GM12878 (cell line): ENCODE data around the gene FOXN4. TPM values are rescaled to one million over a fixed set of nuclear protein-coding genes. Genes with fewer than 3 reads are reported as not detected.

ENCODE experiments used
- ATAC-seq: fragments of 200-7000 bp; cut with Tn5 transposase; 3 replicates; pipeline ENCODE4 v1.9.1; 2020; ENCODE audit warnings: mild to moderate bottlenecking, moderate library complexity
- BruUV-seq: library from RNA; stranded (reverse); fragments of 400-500 nt; replicated peaks from 2 replicates; lab custom pipeline; 2021; lab: Mats Ljungman, UMichigan
- CTCF ChIA-PET: fragments of 300-600 bp; sonication (Branson Sonifier 250); formaldehyde crosslinking; extraction: SDS; loops from one replicate; lab custom pipeline; 2021; ENCODE audit warnings: inconsistent platforms; lab: Yijun Ruan, JAX
- POLR2A ChIA-PET: fragments of 350-600 bp; formaldehyde crosslinking; extraction: SDS; loops from one replicate; lab custom pipeline; 2021; ENCODE audit warnings: inconsistent platforms; lab: Charles Lee
- RAD21 ChIA-PET: fragments of 300-600 bp; sonication (Branson Sonifier 250); formaldehyde crosslinking; loops from one replicate; lab custom pipeline; 2023; ENCODE audit warnings: antibody characterized with exemption; ENCODE audit not compliant: unreplicated experiment; lab: Charles Lee
- SMC1A ChIA-PET: fragments of 300-600 bp; sonication (Branson Sonifier 250); formaldehyde crosslinking; loops from one replicate; lab custom pipeline; 2023; ENCODE audit not compliant: unreplicated experiment, uncharacterized antibody; lab: Charles Lee
- DNase-seq: peaks from one replicate; pipeline ENCODE4 v3.0.0-alpha.2; 2011; ENCODE audit warnings: low read depth, low spot score
- FAIRE-seq: peaks from 3 replicates; lab custom pipeline; 2011; peaks lifted over from hg19 to GRCh38; lab: Jason Lieb, UNC
- H2AFZ ChIP-seq: 2 replicates; pipeline ENCODE4 v1.6.0; 2011; ENCODE audit warnings: low read depth, low read length, control low read depth; ENCODE audit not compliant: control insufficient read depth
- H3K27ac ChIP-seq: 2 replicates; pipeline ENCODE4 v1.5.1; 2011; ENCODE audit warnings: control low read depth; ENCODE audit not compliant: control insufficient read depth, insufficient read depth
- H3K27me3 ChIP-seq, 2 experiments: replicated peaks in 1 of 2; 2 replicates each; pipeline versions ENCODE4 v1.6.0 to v1.6.1; 2011; ENCODE audit warnings: low read length in 1 of 2; ENCODE audit not compliant: control insufficient read depth in 2 of 2, insufficient read depth in 2 of 2
- H3K36me3 ChIP-seq, 2 experiments: 2 replicates each; pipeline ENCODE4 v1.5.1; 2011; ENCODE audit warnings: low read length in 1 of 2; ENCODE audit not compliant: control insufficient read depth in 2 of 2, insufficient read depth in 2 of 2
- H3K4me1 ChIP-seq: 2 replicates; pipeline ENCODE4 v1.6.1; 2011; ENCODE audit warnings: mild to moderate bottlenecking, low read length, moderate library complexity, mixed read lengths; ENCODE audit not compliant: control insufficient read depth, insufficient read depth
- H3K4me2 ChIP-seq: 2 replicates; pipeline ENCODE4 v1.6.0; 2011; ENCODE audit warnings: control low read depth; ENCODE audit not compliant: control insufficient read depth, insufficient read depth
- H3K4me3 ChIP-seq: fragments of 200-600 bp; sonication (generic); 2 replicates; pipeline ENCODE4 v1.5.1; 2016
- H3K79me2 ChIP-seq: 2 replicates; pipeline ENCODE4 v1.6.0; 2011; ENCODE audit warnings: low read length; ENCODE audit not compliant: control insufficient read depth, insufficient read depth
- H3K9ac ChIP-seq: 2 replicates; pipeline ENCODE4 v1.8.0; 2011; ENCODE audit warnings: low read length, control low read depth, mixed read lengths; ENCODE audit not compliant: control insufficient read depth, insufficient read depth
- H3K9me3 ChIP-seq: replicated peaks from 3 replicates; pipeline ENCODE4 v1.5.1; 2011; ENCODE audit warnings: mild to moderate bottlenecking, low read length; ENCODE audit not compliant: control insufficient read depth, insufficient read depth
- H4K20me1 ChIP-seq: 2 replicates; pipeline ENCODE4 v1.6.0; 2011; ENCODE audit not compliant: control insufficient read depth, insufficient read depth
- ASH2L ChIP-seq: fragments of 300-600, 200-600 bp; sonication (generic); IDR thresholded peaks from 2 replicates; pipeline ENCODE4 v1.6.1; 2017; ENCODE audit warnings: low read depth, mild to moderate bottlenecking, borderline replicate concordance
- BMI1 ChIP-seq: fragments of 450-650 bp; IDR thresholded peaks from 2 replicates; pipeline ENCODE4 v1.6.1; 2016; ENCODE audit warnings: mild to moderate bottlenecking, moderate library complexity, borderline replicate concordance
- POU2F2 ChIP-seq: IDR thresholded peaks from 3 replicates; pipeline ENCODE4 v1.6.1; 2011; ENCODE audit warnings: low read depth, mild to moderate bottlenecking, low read length, borderline replicate concordance
- RAD21 ChIP-seq: IDR thresholded peaks from 2 replicates; pipeline ENCODE4 v1.6.1; 2011; ENCODE audit warnings: mild to moderate bottlenecking, low read depth, low read length, moderate library complexity; ENCODE audit not compliant: insufficient read depth
- SMC3 ChIP-seq: IDR thresholded peaks from 2 replicates; pipeline ENCODE4 v1.6.1; 2011; ENCODE audit warnings: low read length, improper control_type of control experiment, borderline replicate concordance
- SRF ChIP-seq, 2 experiments: IDR thresholded peaks; 2 replicates each; pipeline ENCODE4 v1.6.1; 2011; ENCODE audit warnings: low read depth in 2 of 2, low read length in 2 of 2, mild to moderate bottlenecking in 1 of 2, moderate library complexity in 1 of 2
- TARDBP ChIP-seq: IDR thresholded peaks from 2 replicates; pipeline ENCODE4 v1.6.1; 2016; ENCODE audit warnings: borderline replicate concordance
- WRNIP1 ChIP-seq: IDR thresholded peaks from 2 replicates; pipeline ENCODE4 v1.6.1; 2011; ENCODE audit warnings: low read depth, low read length, improper control_type of control experiment, borderline replicate concordance
- YY1 ChIP-seq: IDR thresholded peaks from 2 replicates; pipeline ENCODE4 v1.6.1; 2011; ENCODE audit warnings: low read depth, mild to moderate bottlenecking, low read length
- ZBTB11 ChIP-seq: fragments of 450-650 bp; formaldehyde crosslinking; IDR thresholded peaks from 2 replicates; pipeline ENCODE4 v1.5.0; 2022; ENCODE audit warnings: mild to moderate bottlenecking, missing genetic modification characterization
- WGBS: methylation state at CpG from one replicate; pipeline ENCODE4 v1.1.6; 2016; ENCODE audit warnings: low lambda C conversion rate; ENCODE audit not compliant: insufficient replicate concordance, insufficient coverage; ENCODE audit errors: missing lambda C conversion rate; 5-methylcytosine and 5-hydroxymethylcytosine counted together
- in situ Hi-C: fragments of 300-500 bp; cut with MboI; formaldehyde crosslinking; loops from 9 replicates; pipeline ENCODE4 v1.14.3; 2018; ENCODE audit warnings: mixed read lengths
- intact Hi-C: fragments of 100-400 bp; cut with micrococcal nuclease; formaldehyde crosslinking; loops from one replicate; pipeline ENCODE4 v1.14.2; 2022; ENCODE audit not compliant: unreplicated experiment
- polyA plus RNA-seq, 11 experiments: library from polyadenylated mRNA; depleted of rRNA in 4 of 11; unstranded in 6 of 11; stranded (reverse) in 5 of 11; fragments of >200 nt; fragmentation: Nextera tagmentation in 4 of 11; fragmentation: Illumina TruSeq in 1 of 11; extraction: Ambion mirVana in 4 of 11; extraction: Trizol in 1 of 11; gene quantifications; 1 replicate in 1 of 11; 2 replicates in 10 of 11; pipeline versions ENCODE4 v1.2.1 to v1.2.3, GENCODE V29; 2011 to 2016; ENCODE audit warnings: inconsistent platforms in 2 of 11, missing spikeins in 2 of 11, low read depth in 1 of 11
- total RNA-seq, 4 experiments: library from RNA; depleted of rRNA in 3 of 4; stranded (reverse); fragments of >200 nt in 3 of 4; fragmentation: Illumina TruSeq in 1 of 4; extraction: Trizol in 1 of 4; gene quantifications; 2 replicates each; pipeline versions ENCODE4 v1.2.1 to v1.2.3, GENCODE V29; 2013 to 2021
- TF ChIP-seq, protein P1 (sequence below): IDR thresholded peaks from 2 replicates; pipeline ENCODE4 v1.6.1; 2011; ENCODE audit warnings: mild to moderate bottlenecking, low read depth, low read length, moderate library complexity; ENCODE audit not compliant: insufficient replicate concordance
- TF ChIP-seq, protein P2 (sequence below), 3 experiments: IDR thresholded peaks in 2 of 3; conservative IDR thresholded peaks in 1 of 3; 2 replicates each; pipeline ENCODE4 v1.5.1; 2011; ENCODE audit warnings: low read depth in 3 of 3, low read length in 3 of 3, mild to moderate bottlenecking in 3 of 3, control low read depth in 2 of 3, moderate library complexity in 2 of 3, inconsistent platforms in 1 of 3, mixed read lengths in 1 of 3; ENCODE audit not compliant: control insufficient read depth in 2 of 3, insufficient read depth in 1 of 3; ENCODE audit errors: extremely low read depth in 1 of 3

Gene FOXN4
- total and polyA plus RNA-seq, 10 of the 15 experiments (the other 5 are each of a cell fraction or from before 2014, with no cell fraction given), result not detected

DNA sequence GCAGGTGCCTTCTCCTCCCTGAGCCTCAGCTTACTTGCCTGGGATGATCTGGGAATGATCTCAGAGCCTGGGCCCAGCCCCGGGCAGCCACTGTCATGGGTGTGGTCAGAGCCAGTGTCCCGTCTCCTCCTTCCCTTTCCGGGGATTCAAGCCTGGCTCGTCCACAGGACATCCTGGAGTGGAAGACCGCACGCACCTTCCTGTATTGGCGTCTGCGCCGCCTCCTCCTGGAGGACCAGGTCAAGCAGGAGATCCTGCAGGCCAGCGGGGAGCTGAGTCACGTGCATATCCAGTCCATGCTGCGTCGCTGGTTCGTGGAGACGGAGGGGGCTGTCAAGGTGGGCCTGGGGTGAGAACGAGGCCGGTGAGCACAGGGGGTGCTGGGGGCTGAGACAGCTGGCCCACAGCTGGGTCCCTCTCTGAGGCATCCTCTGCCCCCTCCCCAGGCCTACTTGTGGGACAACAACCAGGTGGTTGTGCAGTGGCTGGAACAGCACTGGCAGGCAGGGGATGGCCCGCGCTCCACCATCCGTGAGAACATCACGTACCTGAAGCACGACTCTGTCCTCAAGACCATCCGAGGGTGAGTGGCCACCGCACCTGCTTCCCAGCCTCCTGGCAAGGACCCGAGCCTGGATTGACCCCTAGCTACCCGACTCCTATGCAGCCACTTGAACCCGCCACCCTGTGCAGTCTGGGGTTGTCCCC lies 44.0 kb downstream of the FOXN4 start (continued):
- no peak for TF ChIP-seq POU2F2
- no peak for TF ChIP-seq ASH2L
- TF ChIP-seq WRNIP1, result no peak
- no peak for TF ChIP-seq TARDBP
- TF ChIP-seq, protein P1, sequence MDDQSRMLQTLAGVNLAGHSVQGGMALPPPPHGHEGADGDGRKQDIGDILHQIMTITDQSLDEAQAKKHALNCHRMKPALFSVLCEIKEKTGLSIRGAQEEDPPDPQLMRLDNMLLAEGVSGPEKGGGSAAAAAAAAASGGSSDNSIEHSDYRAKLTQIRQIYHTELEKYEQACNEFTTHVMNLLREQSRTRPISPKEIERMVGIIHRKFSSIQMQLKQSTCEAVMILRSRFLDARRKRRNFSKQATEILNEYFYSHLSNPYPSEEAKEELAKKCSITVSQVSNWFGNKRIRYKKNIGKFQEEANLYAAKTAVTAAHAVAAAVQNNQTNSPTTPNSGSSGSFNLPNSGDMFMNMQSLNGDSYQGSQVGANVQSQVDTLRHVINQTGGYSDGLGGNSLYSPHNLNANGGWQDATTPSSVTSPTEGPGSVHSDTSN, result no peak

GRCh38 chr12:109264095-109264942 lies 44.8 kb downstream of the FOXN4 start:
- no peak overlapping the region for H3K27ac ChIP-seq
- H3K79me2 ChIP-seq, result no peaks in the 10 kb centered on the region
- SMC1A ChIA-PET, result interaction anchor here (0.5 to 2.1 kb wide), 6 partner anchors 15 to 129 kb away, joined by 3 to 8 read pairs (median 5); no protein-coding TSS in a partner anchor
- intact Hi-C loops (loop anchor here (1.0 kb wide), 1 partner anchor 121 kb away; no protein-coding TSS in a partner anchor), in situ Hi-C loops (no loop called here)
- no TSS peak for BruUV-seq
- 24% methylated on average over 23 of the region's 23 CpGs for WGBS
- H3K9ac ChIP-seq, result no peak overlapping the region
- ATAC-seq (peak; percentile 99), DNase-seq (no peak), FAIRE-seq (peak; percentile 84)
- H3K4me2 ChIP-seq, result no peak overlapping the region
- H3K4me1 ChIP-seq, result no peaks in the 10 kb centered on the region
- H3K4me3 ChIP-seq, result no peak overlapping the region
- no peaks in the 10 kb centered on the region for H3K9me3 ChIP-seq
- CTCF ChIA-PET, result interaction anchor here (0.5 to 5.2 kb wide), 8 partner anchors 8 to 217 kb away, joined by 3 to 48 read pairs (median 3); no protein-coding TSS in a partner anchor
- TF ChIP-seq SRF (IDR thresholded peaks at IDR 0.05; ENCODE audit: low read depth in 2 of 2, low read length in 2 of 2) (0 out of 4 replicates have a peak, but pooled peaks of 1 of the 2 experiments have one; percentile 10), YY1 (peak; percentile 86), RAD21 (peak; percentile 75), SMC3 (peak; percentile 88), BMI1 (no peak), ZBTB11 (no peak)
- TF ChIP-seq, protein P2, sequence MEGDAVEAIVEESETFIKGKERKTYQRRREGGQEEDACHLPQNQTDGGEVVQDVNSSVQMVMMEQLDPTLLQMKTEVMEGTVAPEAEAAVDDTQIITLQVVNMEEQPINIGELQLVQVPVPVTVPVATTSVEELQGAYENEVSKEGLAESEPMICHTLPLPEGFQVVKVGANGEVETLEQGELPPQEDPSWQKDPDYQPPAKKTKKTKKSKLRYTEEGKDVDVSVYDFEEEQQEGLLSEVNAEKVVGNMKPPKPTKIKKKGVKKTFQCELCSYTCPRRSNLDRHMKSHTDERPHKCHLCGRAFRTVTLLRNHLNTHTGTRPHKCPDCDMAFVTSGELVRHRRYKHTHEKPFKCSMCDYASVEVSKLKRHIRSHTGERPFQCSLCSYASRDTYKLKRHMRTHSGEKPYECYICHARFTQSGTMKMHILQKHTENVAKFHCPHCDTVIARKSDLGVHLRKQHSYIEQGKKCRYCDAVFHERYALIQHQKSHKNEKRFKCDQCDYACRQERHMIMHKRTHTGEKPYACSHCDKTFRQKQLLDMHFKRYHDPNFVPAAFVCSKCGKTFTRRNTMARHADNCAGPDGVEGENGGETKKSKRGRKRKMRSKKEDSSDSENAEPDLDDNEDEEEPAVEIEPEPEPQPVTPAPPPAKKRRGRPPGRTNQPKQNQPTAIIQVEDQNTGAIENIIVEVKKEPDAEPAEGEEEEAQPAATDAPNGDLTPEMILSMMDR (IDR thresholded peaks at IDR 0.05 in 2 of 3, conservative IDR thresholded peaks at IDR 0.05 in 1 of 3; ENCODE audit: control insufficient read depth in 2 of 3, extremely low read depth in 1 of 3, insufficient read depth in 1 of 3, low read depth in 3 of 3, low read length in 3 of 3), result peak; percentile 80 to 94 (median 86)
- RAD21 ChIA-PET, result interaction anchor here (0.5 to 2.6 kb wide), 4 partner anchors 10 to 402 kb away, joined by 3 to 14 read pairs (median 6); no protein-coding TSS in a partner anchor
- H3K36me3 ChIP-seq, result no peaks in the 10 kb centered on the region; a peak in 1 of 4 replicates
- no peaks in the 10 kb centered on the region; a peak in 1 of 4 replicates for H3K27me3 ChIP-seq
- POLR2A ChIA-PET, result interaction anchor here (0.6 kb wide), 1 partner anchor 104 kb away, joined by 4 read pairs; no protein-coding TSS in a partner anchor
- no peak overlapping the region for H2AFZ ChIP-seq
- no peaks in the 10 kb centered on the region for H4K20me1 ChIP-seq
